MG63 (cell line): ENCODE results near the gene TNFRSF25. TPM values are rescaled to one million over a fixed set of nuclear protein-coding genes. Genes with fewer than 3 reads are reported as not detected.
A peak's percentile ranks its signal among the peaks of the same experiment; 100 is the strongest.
"Not testable (repeated sequence)": the region's sequence is repeated elsewhere in the genome, so short reads cannot be mapped to it uniquely, and the experiment has no call there.

Source experiments
- DNase-seq: peaks from one replicate; pipeline ENCODE4 v3.0.0-alpha.2; 2020
- H3K27me3 ChIP-seq: fragments of 250-450 bp; sonication (Bioruptor Pico); 2 replicates; pipeline ENCODE4 v1.5.1; 2020; ENCODE audit warnings: mild to moderate bottlenecking, moderate library complexity
- H3K36me3 ChIP-seq: fragments of 250-450 bp; sonication (Bioruptor Pico); 2 replicates; pipeline ENCODE4 v1.5.1; 2020; ENCODE audit warnings: mild to moderate bottlenecking, moderate library complexity
- H3K4me3 ChIP-seq: fragments of 250-450 bp; sonication (Bioruptor Pico); 2 replicates; pipeline ENCODE4 v1.5.1; 2020; ENCODE audit warnings: mild to moderate bottlenecking, moderate library complexity
- H3K9me3 ChIP-seq: fragments of 250-450 bp; sonication (Bioruptor Pico); 2 replicates; pipeline ENCODE4 v1.5.1; 2020; ENCODE audit warnings: mild to moderate bottlenecking, moderate library complexity
- total RNA-seq: library from RNA; depleted of rRNA; stranded (reverse); fragments of >200 nt; shearing (Covaris generic); gene quantifications from 2 replicates; pipeline ENCODE4 v1.2.3, GENCODE V29; 2014; ENCODE audit warnings: low replicate concordance

Gene TNFRSF25
- total RNA-seq, 1 experiment from 2014 or later, result 0.63 TPM

- Histone ChIP-seq H3K36me3 (no peaks in the 10 kb centered on the region), H3K9me3 (no peaks in the 10 kb centered on the region), H3K4me3 (no peak overlapping the region), H3K27me3 (no peaks in the 10 kb centered on the region)
- no peak for DNase-seq
These were observed 778 bp upstream of the TNFRSF25 start for GRCh38 chr1:6466751-6467150.

GRCh38 chr1:6465461-6466005, 440 bp downstream of the TNFRSF25 start:
- H3K4me3 ChIP-seq, result no peak overlapping the region
- no peaks in the 10 kb centered on the region for H3K36me3 ChIP-seq
- H3K9me3 ChIP-seq, result no peaks in the 10 kb centered on the region
- DNase-seq, result no peak
- H3K27me3 ChIP-seq, result no peaks in the 10 kb centered on the region

- no peak for DNase-seq
- Histone ChIP-seq H3K9me3 (no peaks in the 10 kb centered on the region), H3K27me3 (no peaks in the 10 kb centered on the region), H3K36me3 (no peaks in the 10 kb centered on the region), H3K4me3 (no peak overlapping the region)
These were observed 1.1 kb downstream of the TNFRSF25 start for GRCh38 chr1:6464915-6465314.

GRCh38 chr1:6464514-6464836, 1.5 kb downstream of the TNFRSF25 start:
- Histone ChIP-seq H3K36me3 (no peaks in the 10 kb centered on the region), H3K4me3 (no peak overlapping the region), H3K9me3 (no peaks in the 10 kb centered on the region), H3K27me3 (no peaks in the 10 kb centered on the region)
- DNase-seq, result peak; percentile 67

- Histone ChIP-seq H3K9me3 (no peaks in the 10 kb centered on the region), H3K36me3 (no peaks in the 10 kb centered on the region), H3K4me3 (no peak overlapping the region), H3K27me3 (no peaks in the 10 kb centered on the region)
- no peak for DNase-seq
These were observed 2.9 kb downstream of the TNFRSF25 start for GRCh38 chr1:6463120-6463412.

GRCh38 chr1:6462412-6463119, 3.4 kb downstream of the TNFRSF25 start:
- Histone ChIP-seq H3K36me3 (no peaks in the 10 kb centered on the region), H3K9me3 (no peaks in the 10 kb centered on the region), H3K27me3 (no peaks in the 10 kb centered on the region), H3K4me3 (no peak overlapping the region)
- no peak for DNase-seq

GRCh38 chr1:6461538-6462411, 4.2 kb downstream of the TNFRSF25 start:
- Histone ChIP-seq H3K27me3 (no peaks in the 10 kb centered on the region), H3K4me3 (no peak overlapping the region), H3K36me3 (no peaks in the 10 kb centered on the region), H3K9me3 (no peaks in the 10 kb centered on the region)
- DNase-seq, result no peak

- no peaks in the 10 kb centered on the region for H3K36me3 ChIP-seq
- no peak overlapping the region for H3K4me3 ChIP-seq
- no peak for DNase-seq
- H3K9me3 ChIP-seq, result no peaks in the 10 kb centered on the region
- H3K27me3 ChIP-seq, result no peaks in the 10 kb centered on the region
These were observed 4.9 kb downstream of the TNFRSF25 start for GRCh38 chr1:6461051-6461530.

- no peaks in the 10 kb centered on the region for H3K27me3 ChIP-seq
- H3K36me3 ChIP-seq, result no peaks in the 10 kb centered on the region
- H3K9me3 ChIP-seq, result no peaks in the 10 kb centered on the region
- H3K4me3 ChIP-seq, result no peak overlapping the region
- DNase-seq, result no peak
These were observed 5.5 kb downstream of the TNFRSF25 start for GRCh38 chr1:6460301-6461050.

- H3K4me3 ChIP-seq, result no peak overlapping the region
- DNase-seq, result no peak
- H3K36me3 ChIP-seq, result no peaks in the 10 kb centered on the region
- H3K9me3 ChIP-seq, result no peaks in the 10 kb centered on the region
- no peaks in the 10 kb centered on the region for H3K27me3 ChIP-seq
These were observed 6.1 kb downstream of the TNFRSF25 start for GRCh38 chr1:6459850-6460265.

GRCh38 chr1:6456800-6457466, 9.0 kb downstream of the TNFRSF25 start:
- no peaks in the 10 kb centered on the region for H3K27me3 ChIP-seq
- no peak overlapping the region for H3K4me3 ChIP-seq

GRCh38 chr1:6455752-6456520, 10.0 kb downstream of the TNFRSF25 start:
- not testable (repeated sequence) for H3K27me3 ChIP-seq, DNase-seq, H3K4me3 ChIP-seq, H3K9me3 ChIP-seq, H3K36me3 ChIP-seq

More at GRCh38 chr1:6456800-6457466, 9.0 kb downstream of the TNFRSF25 start:
- Histone ChIP-seq H3K9me3 (no peaks in the 10 kb centered on the region), H3K36me3 (no peaks in the 10 kb centered on the region)
- no peak for DNase-seq

GRCh38 chr1:6454856-6455751, 10.9 kb downstream of the TNFRSF25 start:
- Histone ChIP-seq H3K36me3 (no peaks in the 10 kb centered on the region), H3K4me3 (no peak overlapping the region), H3K9me3 (no peaks in the 10 kb centered on the region), H3K27me3 (no peaks in the 10 kb centered on the region)
- no peak for DNase-seq

- DNase-seq, H3K27me3 ChIP-seq, H3K9me3 ChIP-seq, H3K4me3 ChIP-seq, H3K36me3 ChIP-seq: not testable (repeated sequence)
These were observed 11.8 kb downstream of the TNFRSF25 start for GRCh38 chr1:6453895-6454855.
